ENCODE data around the gene ARHGAP18.

The ARHGAP18 gene

GRCh38 chr6:129685662-129686031 is 24.3 kb downstream of the ARHGAP18 start:
- no peaks in the 10 kb centered on the region for H3K27me3 ChIP-seq (replicated peaks; ENCODE audit: insufficient read depth, low read length)
- peak overlapping the region; percentile 100; the same call in 1 of the 2 replicates for H3K27ac ChIP-seq (ENCODE audit: low read length)
- TF ChIP-seq CTCF (IDR thresholded peaks at IDR 0.05; ENCODE audit: low read length) (no peak), EZH2 (optimal IDR thresholded peaks at IDR 0.05; ENCODE audit: low read depth, low read length) (no peak), EZH2phosphoT487 (IDR thresholded peaks at IDR 0.05; ENCODE audit: low read length) (no peak)
- H3F3A ChIP-seq (ENCODE audit: insufficient read depth, low read length) = peaks cover 50% of the 10 kb centered on the region
- H2AFZ ChIP-seq (ENCODE audit: low read length) = no peak overlapping the region
- H3K9ac ChIP-seq (ENCODE audit: low read length) = peak overlapping the region; percentile 34; the same call in 1 of the 2 replicates
- H3K4me1 ChIP-seq (ENCODE audit: low read length) = peaks cover 71% of the 10 kb centered on the region
- no peak overlapping the region for H3K4me3 ChIP-seq (ENCODE audit: low read length)
- H3K36me3 ChIP-seq (replicated peaks; ENCODE audit: insufficient read depth, low read length) = no peaks in the 10 kb centered on the region
- no peaks in the 10 kb centered on the region for H3K9me3 ChIP-seq (replicated peaks; ENCODE audit: insufficient read depth, low read length)
- peak overlapping the region; percentile 51; the same call in 1 of the 2 replicates for H3K4me2 ChIP-seq (ENCODE audit: low read depth, low read length)
- peaks cover 78% of the 10 kb centered on the region for H3K79me2 ChIP-seq (ENCODE audit: low read length)
- no peaks in the 10 kb centered on the region for H4K20me1 ChIP-seq (ENCODE audit: insufficient read depth, low read length)
- no peaks in the 10 kb centered on the region for H3K9me2 ChIP-seq (replicated peaks; ENCODE audit: insufficient read depth, low read length)
- no peak for DNase-seq

- H3K4me3 ChIP-seq (ENCODE audit: low read length) = no peak overlapping the region
These were observed 24.9 kb downstream of the ARHGAP18 start for GRCh38 chr6:129684903-129685661.

GRCh38 chr6:129684323-129684884 is 25.6 kb downstream of the ARHGAP18 start:
- Histone ChIP-seq H3K4me2 (ENCODE audit: low read depth, low read length) (peak overlapping the region; percentile 74), H4K20me1 (ENCODE audit: insufficient read depth, low read length) (no peaks in the 10 kb centered on the region), H3K4me3 (ENCODE audit: low read length) (0 out of 2 replicates have a peak overlapping the region, but pooled peaks have one; percentile 15), H3K27me3 (replicated peaks; ENCODE audit: insufficient read depth, low read length) (no peaks in the 10 kb centered on the region), H3K9me3 (replicated peaks; ENCODE audit: insufficient read depth, low read length) (no peaks in the 10 kb centered on the region), H3K9ac (ENCODE audit: low read length) (peak overlapping the region; percentile 89), H2AFZ (ENCODE audit: low read length) (no peak overlapping the region), H3K36me3 (replicated peaks; ENCODE audit: insufficient read depth, low read length) (no peaks in the 10 kb centered on the region), H3K79me2 (ENCODE audit: low read length) (peaks cover 78% of the 10 kb centered on the region), H3K27ac (ENCODE audit: low read length) (peak overlapping the region; percentile 100), H3K4me1 (ENCODE audit: low read length) (peaks cover 62% of the 10 kb centered on the region), H3F3A (ENCODE audit: insufficient read depth, low read length) (peaks cover 50% of the 10 kb centered on the region), H3K9me2 (replicated peaks; ENCODE audit: insufficient read depth, low read length) (no peaks in the 10 kb centered on the region)
- no peak for DNase-seq
- TF ChIP-seq EZH2phosphoT487 (IDR thresholded peaks at IDR 0.05; ENCODE audit: low read length) (no peak), EZH2 (optimal IDR thresholded peaks at IDR 0.05; ENCODE audit: low read depth, low read length) (no peak), CTCF (IDR thresholded peaks at IDR 0.05; ENCODE audit: low read length) (no peak)

More at GRCh38 chr6:129684903-129685661, 24.9 kb downstream of the ARHGAP18 start:
- no peak for DNase-seq
- Histone ChIP-seq H3K79me2 (ENCODE audit: low read length) (peaks cover 78% of the 10 kb centered on the region), H3F3A (ENCODE audit: insufficient read depth, low read length) (peaks cover 50% of the 10 kb centered on the region), H4K20me1 (ENCODE audit: insufficient read depth, low read length) (no peaks in the 10 kb centered on the region), H3K4me2 (ENCODE audit: low read depth, low read length) (peak overlapping the region; percentile 74), H3K9me3 (replicated peaks; ENCODE audit: insufficient read depth, low read length) (no peaks in the 10 kb centered on the region), H3K9me2 (replicated peaks; ENCODE audit: insufficient read depth, low read length) (no peaks in the 10 kb centered on the region), H3K27me3 (replicated peaks; ENCODE audit: insufficient read depth, low read length) (no peaks in the 10 kb centered on the region), H3K27ac (ENCODE audit: low read length) (peak overlapping the region; percentile 100), H2AFZ (ENCODE audit: low read length) (no peak overlapping the region), H3K36me3 (replicated peaks; ENCODE audit: insufficient read depth, low read length) (no peaks in the 10 kb centered on the region), H3K4me1 (ENCODE audit: low read length) (peaks cover 68% of the 10 kb centered on the region), H3K9ac (ENCODE audit: low read length) (peak overlapping the region; percentile 89)
- TF ChIP-seq EZH2phosphoT487 (IDR thresholded peaks at IDR 0.05; ENCODE audit: low read length) (no peak), CTCF (IDR thresholded peaks at IDR 0.05; ENCODE audit: low read length) (no peak), EZH2 (optimal IDR thresholded peaks at IDR 0.05; ENCODE audit: low read depth, low read length) (no peak)
